Measurements from ENCODE around the gene DOK5. TPM values are rescaled to one million over a fixed set of nuclear protein-coding genes. Genes with fewer than 3 reads are reported as not detected.

The DOK5 gene
- total and polyA plus RNA-seq, 10 of the 15 experiments (the other 5 are each of a cell fraction or from before 2014, with no cell fraction given): 0.03 TPM; not detected in 9

GRCh38 chr20:54625497-54625896 lies 150.1 kb downstream of the DOK5 start:
- ChIA-PET CTCF (interaction anchor here (1.5 kb wide), 1 partner anchor 14 kb away, joined by 4 read pairs; no protein-coding TSS in a partner anchor), POLR2A (no interaction called here), RAD21 (ENCODE audit: unreplicated experiment) (no interaction called here), SMC1A (ENCODE audit: uncharacterized antibody, unreplicated experiment) (no interaction called here)
- H3K27ac ChIP-seq (ENCODE audit: control insufficient read depth, insufficient read depth): no peak overlapping the region
- peaks cover 3 to 5% of the 10 kb centered on the region in 2 experiments; a peak in 3 of 4 replicates for H3K27me3 ChIP-seq (replicated peaks in 1 of 2; ENCODE audit: control insufficient read depth in 2 of 2, insufficient read depth in 2 of 2, low read length in 1 of 2)
- no peak overlapping the region for H3K4me2 ChIP-seq (ENCODE audit: control insufficient read depth, insufficient read depth)
- in situ Hi-C loops (cut with MboI) (loop anchor here (25.0 kb wide), 2 partner anchors 663 to 1063 kb away; no protein-coding TSS in a partner anchor), intact Hi-C loops (cut with micrococcal nuclease; ENCODE audit: unreplicated experiment) (no loop called here)
- no peak overlapping the region for H3K9ac ChIP-seq (ENCODE audit: control insufficient read depth, insufficient read depth, low read length)
- H3K4me3 ChIP-seq: no peak overlapping the region
- H4K20me1 ChIP-seq (ENCODE audit: control insufficient read depth, insufficient read depth): no peaks in the 10 kb centered on the region
- no peak for FAIRE-seq
- H3K9me3 ChIP-seq (replicated peaks; ENCODE audit: control insufficient read depth, insufficient read depth, low read length): no peaks in the 10 kb centered on the region; the same call in 2 of the 3 replicates
- WGBS (ENCODE audit: insufficient coverage, insufficient replicate concordance, low lambda C conversion rate, missing lambda C conversion rate): 14% methylated on average over 1 of the region's 1 CpG
- BruUV-seq (replicated peaks): no TSS peak
- DNase-seq (ENCODE audit: low read depth, low spot score): no peak
- H2AFZ ChIP-seq (ENCODE audit: control insufficient read depth, low read depth, low read length): no peak overlapping the region
- no peaks in the 10 kb centered on the region for H3K36me3 ChIP-seq (ENCODE audit: control insufficient read depth in 2 of 2, insufficient read depth in 2 of 2, low read length in 1 of 2)
- no peaks in the 10 kb centered on the region for H3K4me1 ChIP-seq (ENCODE audit: control insufficient read depth, insufficient read depth, low read length)
- H3K79me2 ChIP-seq (ENCODE audit: control insufficient read depth, insufficient read depth, low read length): no peaks in the 10 kb centered on the region
- ATAC-seq: no peak
- no peak for TF ChIP-seq ZNF592 (IDR thresholded peaks at IDR 0.05)
- TF ChIP-seq ZNF687 (IDR thresholded peaks at IDR 0.05): no peak
- no peak for TF ChIP-seq EED (IDR thresholded peaks at IDR 0.05; ENCODE audit: low read depth)
- no peak for TF ChIP-seq DPF2 (IDR thresholded peaks at IDR 0.05)
- no peak for TF ChIP-seq POLR2AphosphoS2 (IDR thresholded peaks at IDR 0.05; ENCODE audit: low read depth, low read length)
- no peak for TF ChIP-seq BRCA1 (IDR thresholded peaks at IDR 0.05; ENCODE audit: low read depth, low read length)
- no peak for TF ChIP-seq IRF3 (IDR thresholded peaks at IDR 0.05)
- no peak for TF ChIP-seq MYC (IDR thresholded peaks at IDR 0.05; ENCODE audit: insufficient read depth, insufficient read length, insufficient replicate concordance, low read length, severe bottlenecking)
- TF ChIP-seq RELA (IDR thresholded peaks at IDR 0.05; ENCODE audit: borderline replicate concordance, partially characterized antibody): no peak
- TF ChIP-seq SREBF1 (IDR thresholded peaks at IDR 0.05; ENCODE audit: low read length): no peak
- no peak for TF ChIP-seq TARDBP (IDR thresholded peaks at IDR 0.05; ENCODE audit: borderline replicate concordance)
- TF ChIP-seq BMI1 (IDR thresholded peaks at IDR 0.05; ENCODE audit: borderline replicate concordance): no peak
